CD8-positive, alpha-beta memory T cell (primary cell): ENCODE results near the gene TMEM63A. TPM values are rescaled to one million over a fixed set of nuclear protein-coding genes. Genes with fewer than 3 reads are reported as not detected.

Source experiments
- CTCF ChIA-PET: fragments of 350-600 bp; sonication (Branson Sonifier 250); formaldehyde crosslinking; loops from one replicate; lab custom pipeline; 2021; ENCODE audit warnings: antibody characterized with exemption; lab: Charles Lee
- POLR2A ChIA-PET: fragments of 350-600 bp; sonication (Branson Sonifier 250); formaldehyde crosslinking; loops from one replicate; lab custom pipeline; 2021; ENCODE audit warnings: antibody characterized with exemption; lab: Charles Lee
- DNase-seq, 5 donors: peaks; one replicate each; pipeline versions ENCODE4 v3.0.0 to v3.0.0-alpha.2; 2020 to 2022; ENCODE audit warnings: mixed read lengths in 1 of 5
- H3K27ac ChIP-seq: one replicate; pipeline ENCODE4 v1.7.0; 2013; ENCODE audit warnings: low read depth, mild to moderate bottlenecking, low read length, moderate library complexity
- H3K27me3 ChIP-seq: 2 replicates; pipeline ENCODE4 v1.7.0; 2013; ENCODE audit warnings: low read length, mild to moderate bottlenecking; ENCODE audit not compliant: insufficient read depth, poor library complexity, severe bottlenecking
- H3K36me3 ChIP-seq: 2 replicates; pipeline ENCODE4 v1.7.0; 2013; ENCODE audit warnings: mild to moderate bottlenecking, low read length, moderate library complexity; ENCODE audit not compliant: insufficient read depth
- H3K4me1 ChIP-seq: 2 replicates; pipeline ENCODE4 v1.7.0; 2013; ENCODE audit warnings: mild to moderate bottlenecking, low read length, moderate library complexity; ENCODE audit not compliant: insufficient read depth
- H3K4me3 ChIP-seq: 2 replicates; pipeline ENCODE4 v1.7.0; 2013; ENCODE audit warnings: mild to moderate bottlenecking, low read length
- H3K9me3 ChIP-seq: 2 replicates; pipeline ENCODE4 v1.7.0; 2013; ENCODE audit warnings: mild to moderate bottlenecking, low read length
- H3K27ac Mint-ChIP-seq, 8 donors: one replicate each; pipeline ENCODE4 v1.8.0; 2020 to 2021; ENCODE audit warnings: mixed read lengths in 8 of 8, mild to moderate bottlenecking in 6 of 8, inconsistent platforms in 3 of 8, moderate library complexity in 3 of 8
- H3K27me3 Mint-ChIP-seq, 2 donors: one replicate each; pipeline ENCODE4 v1.8.0; 2020 to 2021; ENCODE audit warnings: mixed read lengths in 2 of 2, mild to moderate bottlenecking in 1 of 2, moderate library complexity in 1 of 2
- H3K36me3 Mint-ChIP-seq, 3 donors: one replicate each; pipeline ENCODE4 v1.8.0; 2020 to 2021; ENCODE audit warnings: mixed read lengths in 3 of 3, inconsistent platforms in 1 of 3, mild to moderate bottlenecking in 1 of 3
- H3K4me1 Mint-ChIP-seq, 3 donors: one replicate each; pipeline ENCODE4 v1.8.0; 2020 to 2021; ENCODE audit warnings: mixed read lengths in 3 of 3, inconsistent platforms in 1 of 3, mild to moderate bottlenecking in 1 of 3
- H3K4me3 Mint-ChIP-seq, 7 donors: one replicate each; pipeline ENCODE4 v1.8.0; 2020 to 2021; ENCODE audit warnings: mixed read lengths in 7 of 7, mild to moderate bottlenecking in 6 of 7, moderate library complexity in 4 of 7, inconsistent platforms in 2 of 7
- H3K9me3 Mint-ChIP-seq, 5 donors: one replicate each; pipeline ENCODE4 v1.8.0; 2020 to 2022; ENCODE audit warnings: mixed read lengths in 5 of 5, mild to moderate bottlenecking in 3 of 5, moderate library complexity in 2 of 5, inconsistent platforms in 1 of 5
- polyA plus RNA-seq: library from polyadenylated mRNA; unstranded; fragments of 300-500 nt; fragmentation: Illumina TruSeq; gene quantifications from one replicate; pipeline ENCODE4 v1.2.3, GENCODE V29; 2021
- total RNA-seq, 2 experiments: library from RNA; stranded (reverse); gene quantifications; one replicate each; pipeline ENCODE4 v1.2.3, GENCODE V29; 2021

Gene TMEM63A
- total and polyA plus RNA-seq, 3 experiments from 2014 or later, result 50.6 to 55.5 (median 51.4) TPM

GRCh38 chr1:225830841-225831240 is 51.3 kb downstream of the TMEM63A start:
- Histone ChIP-seq H3K4me3 (no peak overlapping the region), H3K4me1 (no peaks in the 10 kb centered on the region), H3K36me3 (no peaks in the 10 kb centered on the region), H3K27ac (no peak overlapping the region), H3K9me3 (no peaks in the 10 kb centered on the region), H3K27me3 (no peaks in the 10 kb centered on the region)
- Mint-ChIP-seq H3K4me3 (no peak overlapping the region), H3K27ac (no peak overlapping the region), H3K36me3 (no peaks in the 10 kb centered on the region), H3K27me3 (no peaks in the 10 kb centered on the region), H3K9me3 (no peaks in the 10 kb centered on the region), H3K4me1 (no peaks in the 10 kb centered on the region)
- ChIA-PET CTCF (no interaction called here), POLR2A (no interaction called here)
- DNase-seq, result no peak

GRCh38 chr1:225828706-225829345 is 53.4 kb downstream of the TMEM63A start:
- POLR2A ChIA-PET, result no interaction called here
- CTCF ChIA-PET, result interaction anchor here (0.7 to 0.8 kb wide), 2 partner anchors 16 to 51 kb away, joined by 3 read pairs; partner anchors contain the start of gene SRP9

GRCh38 chr1:225827076-225827475 is 55.1 kb downstream of the TMEM63A start:
- Mint-ChIP-seq H3K4me3 (no peak overlapping the region), H3K9me3 (no peaks in the 10 kb centered on the region), H3K4me1 (no peaks in the 10 kb centered on the region), H3K36me3 (no peaks in the 10 kb centered on the region), H3K27me3 (no peaks in the 10 kb centered on the region), H3K27ac (no peak overlapping the region)
- no peak overlapping the region for H3K4me3 ChIP-seq
- CTCF ChIA-PET, result no interaction called here
- H3K9me3 ChIP-seq, result no peaks in the 10 kb centered on the region
- H3K27me3 ChIP-seq, result no peaks in the 10 kb centered on the region
- DNase-seq, result no peak
- POLR2A ChIA-PET, result no interaction called here
- H3K27ac ChIP-seq, result no peak overlapping the region
- H3K36me3 ChIP-seq, result no peaks in the 10 kb centered on the region
- no peaks in the 10 kb centered on the region for H3K4me1 ChIP-seq

More at GRCh38 chr1:225828706-225829345, 53.4 kb downstream of the TMEM63A start:
- Histone ChIP-seq H3K36me3 (no peaks in the 10 kb centered on the region), H3K4me3 (no peak overlapping the region), H3K9me3 (no peaks in the 10 kb centered on the region), H3K4me1 (no peaks in the 10 kb centered on the region), H3K27me3 (no peaks in the 10 kb centered on the region), H3K27ac (no peak overlapping the region)
- DNase-seq, result no peak
- H3K9me3 Mint-ChIP-seq, result no peaks in the 10 kb centered on the region
- H3K4me3 Mint-ChIP-seq, result no peak overlapping the region
- no peaks in the 10 kb centered on the region for H3K36me3 Mint-ChIP-seq
- no peak overlapping the region for H3K27ac Mint-ChIP-seq
- no peaks in the 10 kb centered on the region for H3K27me3 Mint-ChIP-seq
- no peaks in the 10 kb centered on the region for H3K4me1 Mint-ChIP-seq

GRCh38 chr1:225825607-225826007 is 56.6 kb downstream of the TMEM63A start:
- Histone ChIP-seq H3K9me3 (no peaks in the 10 kb centered on the region), H3K27ac (no peak overlapping the region), H3K27me3 (no peaks in the 10 kb centered on the region), H3K36me3 (no peaks in the 10 kb centered on the region), H3K4me1 (no peaks in the 10 kb centered on the region), H3K4me3 (no peak overlapping the region)
- CTCF ChIA-PET, result interaction anchor here (0.9 kb wide), 1 partner anchor 13 kb away, joined by 3 read pairs; no protein-coding TSS in a partner anchor
- no peaks in the 10 kb centered on the region for H3K4me1 Mint-ChIP-seq
- DNase-seq, result no peak
- POLR2A ChIA-PET, result interaction anchor here (0.8 to 0.9 kb wide), 2 partner anchors 14 to 15 kb away, joined by 3 read pairs; no protein-coding TSS in a partner anchor
- H3K4me3 Mint-ChIP-seq, result no peak overlapping the region
- no peaks in the 10 kb centered on the region for H3K9me3 Mint-ChIP-seq
- no peaks in the 10 kb centered on the region for H3K27me3 Mint-ChIP-seq
- no peak overlapping the region for H3K27ac Mint-ChIP-seq
- no peaks in the 10 kb centered on the region for H3K36me3 Mint-ChIP-seq

GRCh38 chr1:225825078-225825477 is 57.1 kb downstream of the TMEM63A start:
- Histone ChIP-seq H3K27me3 (no peaks in the 10 kb centered on the region), H3K36me3 (no peaks in the 10 kb centered on the region), H3K9me3 (no peaks in the 10 kb centered on the region), H3K4me3 (no peak overlapping the region), H3K27ac (no peak overlapping the region), H3K4me1 (no peaks in the 10 kb centered on the region)
- H3K4me1 Mint-ChIP-seq, result no peaks in the 10 kb centered on the region
- POLR2A ChIA-PET, result interaction anchor here (0.8 kb wide), 1 partner anchor 15 kb away, joined by 3 read pairs; no protein-coding TSS in a partner anchor
- DNase-seq, result no peak
- CTCF ChIA-PET, result interaction anchor here (0.7 kb wide), 1 partner anchor 68 kb away, joined by 3 read pairs; no protein-coding TSS in a partner anchor
- no peaks in the 10 kb centered on the region for H3K27me3 Mint-ChIP-seq
- no peak overlapping the region for H3K27ac Mint-ChIP-seq
- no peaks in the 10 kb centered on the region for H3K9me3 Mint-ChIP-seq
- H3K4me3 Mint-ChIP-seq, result no peak overlapping the region
- no peaks in the 10 kb centered on the region for H3K36me3 Mint-ChIP-seq

GRCh38 chr1:225824533-225824941 is 57.6 kb downstream of the TMEM63A start:
- ChIA-PET CTCF (interaction anchor here (0.7 kb wide), 1 partner anchor 67 kb away, joined by 3 read pairs; no protein-coding TSS in a partner anchor), POLR2A (no interaction called here)
- H3K4me3 Mint-ChIP-seq, result no peak overlapping the region
- H3K27ac Mint-ChIP-seq, result no peak overlapping the region
- H3K27me3 Mint-ChIP-seq, result no peaks in the 10 kb centered on the region
- H3K9me3 Mint-ChIP-seq, result no peaks in the 10 kb centered on the region
- Histone ChIP-seq H3K27ac (no peak overlapping the region), H3K36me3 (no peaks in the 10 kb centered on the region), H3K27me3 (no peaks in the 10 kb centered on the region), H3K4me1 (no peaks in the 10 kb centered on the region), H3K9me3 (no peaks in the 10 kb centered on the region), H3K4me3 (no peak overlapping the region)
- no peaks in the 10 kb centered on the region for H3K36me3 Mint-ChIP-seq
- DNase-seq, result no peak
- H3K4me1 Mint-ChIP-seq, result no peaks in the 10 kb centered on the region

- Histone ChIP-seq H3K4me3 (no peak overlapping the region), H3K9me3 (no peaks in the 10 kb centered on the region), H3K4me1 (no peaks in the 10 kb centered on the region), H3K27me3 (no peaks in the 10 kb centered on the region), H3K36me3 (no peaks in the 10 kb centered on the region), H3K27ac (no peak overlapping the region)
- no peaks in the 10 kb centered on the region for H3K27me3 Mint-ChIP-seq
- H3K27ac Mint-ChIP-seq, result no peak overlapping the region
- H3K9me3 Mint-ChIP-seq, result no peaks in the 10 kb centered on the region
- no peaks in the 10 kb centered on the region for H3K36me3 Mint-ChIP-seq
- no peaks in the 10 kb centered on the region for H3K4me1 Mint-ChIP-seq
- no peak for DNase-seq
- CTCF ChIA-PET, result no interaction called here
- POLR2A ChIA-PET, result no interaction called here
- H3K4me3 Mint-ChIP-seq, result no peak overlapping the region
Measured at GRCh38 chr1:225823811-225824261, 58.3 kb downstream of the TMEM63A start.

GRCh38 chr1:225822655-225823403 is 59.4 kb downstream of the TMEM63A start:
- ChIA-PET POLR2A (no interaction called here), CTCF (interaction anchor here (0.7 kb wide), 1 partner anchor 502 kb away, joined by 3 read pairs; no protein-coding TSS in a partner anchor)
- Histone ChIP-seq H3K36me3 (no peaks in the 10 kb centered on the region), H3K27ac (no peak overlapping the region), H3K4me3 (no peak overlapping the region), H3K9me3 (no peaks in the 10 kb centered on the region), H3K27me3 (no peaks in the 10 kb centered on the region), H3K4me1 (no peaks in the 10 kb centered on the region)
- H3K9me3 Mint-ChIP-seq, result no peaks in the 10 kb centered on the region
- no peak for DNase-seq
- no peak overlapping the region for H3K4me3 Mint-ChIP-seq
- no peaks in the 10 kb centered on the region for H3K36me3 Mint-ChIP-seq
- H3K4me1 Mint-ChIP-seq, result no peaks in the 10 kb centered on the region
- H3K27me3 Mint-ChIP-seq, result no peaks in the 10 kb centered on the region
- H3K27ac Mint-ChIP-seq, result no peak overlapping the region
